HS-27A (cell line): ENCODE measurements around the gene ABCB10.
"Not testable (repeated sequence)": the region's sequence is repeated elsewhere in the genome, so short reads cannot be mapped to it uniquely, and the experiment has no call there.

Experiments used
- DNase-seq: peaks from one replicate; pipeline ENCODE4 v3.0.0-alpha.2; 2012; ENCODE audit warnings: low read depth, missing footprints

The ABCB10 gene

GRCh38 chr1:229558460-229559335 is at the start of gene ABCB10:
ABCB10 (minus strand) TSS chr1:229558707; CDS start chr1:229558652, 55 bp downstream.
- DNase-seq: peak; percentile 87

- no peak for DNase-seq
These were observed 48.9 kb upstream of the ABCB10 start for GRCh38 chr1:229607370-229607769.

- no peak for DNase-seq
These were observed 45.0 kb upstream of the ABCB10 start for GRCh38 chr1:229603371-229604005.

- DNase-seq: no peak
These were observed 41.7 kb upstream of the ABCB10 start for GRCh38 chr1:229600229-229600628.

- no peak for DNase-seq
These were observed 40.9 kb upstream of the ABCB10 start for GRCh38 chr1:229599218-229599954.

- DNase-seq: no peak
These were observed 39.4 kb upstream of the ABCB10 start for GRCh38 chr1:229597877-229598276.

- DNase-seq: peak; percentile 3
These were observed 38.6 kb upstream of the ABCB10 start for GRCh38 chr1:229596925-229597699.

GRCh38 chr1:229595876-229596275 is 37.4 kb upstream of the ABCB10 start:
- not testable (repeated sequence) for DNase-seq

- no peak for DNase-seq
These were observed 35.9 kb upstream of the ABCB10 start for GRCh38 chr1:229594227-229595008.

GRCh38 chr1:229593800-229594199 is 35.3 kb upstream of the ABCB10 start:
- no peak for DNase-seq

- DNase-seq: no peak
These were observed 31.6 kb upstream of the ABCB10 start for GRCh38 chr1:229590119-229590518.

- no peak for DNase-seq
These were observed 26.8 kb upstream of the ABCB10 start for GRCh38 chr1:229585338-229585737.

- DNase-seq: no peak
These were observed 24.2 kb upstream of the ABCB10 start for GRCh38 chr1:229582715-229583114.

GRCh38 chr1:229582011-229582694 is 23.6 kb upstream of the ABCB10 start:
- no peak for DNase-seq

GRCh38 chr1:229581485-229581884 is 23.0 kb upstream of the ABCB10 start:
- no peak for DNase-seq

- no peak for DNase-seq
These were observed 20.7 kb upstream of the ABCB10 start for GRCh38 chr1:229579059-229579673.

- no peak for DNase-seq
These were observed 19.9 kb upstream of the ABCB10 start for GRCh38 chr1:229578168-229579058.

- no peak for DNase-seq
These were observed 16.4 kb upstream of the ABCB10 start for GRCh38 chr1:229574679-229575442.
